Skin epidermis (tissue), 12 donors: ENCODE measurements around the gene MBP.

Experiments used
- H3K27ac ChIP-seq, 21 experiments: fragments of 200-600 bp; sonication (generic) in 11 of 21; one replicate each; pipeline ENCODE4 v1.5.0; 2020; ENCODE audit warnings: mild to moderate bottlenecking in 3 of 21, inconsistent platforms in 2 of 21, moderate library complexity in 2 of 21
- H3K4me3 ChIP-seq, 7 experiments: fragments of 200-600 bp; sonication (generic) in 2 of 7; one replicate each; pipeline ENCODE4 v1.5.0; 2020; ENCODE audit warnings: inconsistent platforms in 2 of 7, mild to moderate bottlenecking in 2 of 7, moderate library complexity in 1 of 7

MBP gene

GRCh38 chr18:77119101-77119850 lies 13.3 kb downstream of the MBP start:
- peak overlapping the region in 6 of 21 experiments; percentile 6 to 51 (median 32) for H3K27ac ChIP-seq
- no peak overlapping the region for H3K4me3 ChIP-seq

GRCh38 chr18:77118256-77119090 lies 14.1 kb downstream of the MBP start:
- Histone ChIP-seq H3K4me3 (no peak overlapping the region), H3K27ac (peak overlapping the region in 6 of 21 experiments; percentile 6 to 51 (median 32))

GRCh38 chr18:77116201-77117080 lies 16.1 kb downstream of the MBP start:
- H3K27ac ChIP-seq, result peak overlapping the region in 6 of 21 experiments; percentile 23 to 87 (median 57)
- no peak overlapping the region for H3K4me3 ChIP-seq

- H3K4me3 ChIP-seq, result no peak overlapping the region
- peak overlapping the region; percentile 1 to 89 (median 79) for H3K27ac ChIP-seq
These were observed 17.2 kb downstream of the MBP start for GRCh38 chr18:77115192-77115953.

- Histone ChIP-seq H3K4me3 (no peak overlapping the region), H3K27ac (peak overlapping the region; percentile 2 to 89 (median 79))
These were observed 18.0 kb downstream of the MBP start for GRCh38 chr18:77114415-77115191.

GRCh38 chr18:77114152-77114414 lies 18.5 kb downstream of the MBP start:
- Histone ChIP-seq H3K4me3 (no peak overlapping the region), H3K27ac (peak overlapping the region in 19 of 21 experiments; percentile 2 to 89 (median 78))

- peak overlapping the region in 19 of 21 experiments; percentile 2 to 89 (median 78) for H3K27ac ChIP-seq
These were observed 19.0 kb downstream of the MBP start for GRCh38 chr18:77113361-77114151.

GRCh38 chr18:77112747-77113092 lies 19.9 kb downstream of the MBP start:
- Histone ChIP-seq H3K4me3 (no peak overlapping the region), H3K27ac (peak overlapping the region in 15 of 21 experiments; percentile 10 to 87 (median 77))

More at GRCh38 chr18:77113361-77114151, 19.0 kb downstream of the MBP start:
- H3K4me3 ChIP-seq, result no peak overlapping the region

- H3K27ac ChIP-seq, result peak overlapping the region in 17 of 21 experiments; percentile 10 to 87 (median 75)
These were observed 20.4 kb downstream of the MBP start for GRCh38 chr18:77111951-77112746.

GRCh38 chr18:77111449-77111848 lies 21.1 kb downstream of the MBP start:
- Histone ChIP-seq H3K4me3 (no peak overlapping the region), H3K27ac (peak overlapping the region in 18 of 21 experiments; percentile 21 to 85 (median 56))

More at GRCh38 chr18:77111951-77112746, 20.4 kb downstream of the MBP start:
- no peak overlapping the region for H3K4me3 ChIP-seq

- Histone ChIP-seq H3K4me3 (no peak overlapping the region), H3K27ac (peak overlapping the region in 16 of 21 experiments; percentile 22 to 85 (median 62))
These were observed 21.6 kb downstream of the MBP start for GRCh38 chr18:77110936-77111335.

- Histone ChIP-seq H3K4me3 (no peak overlapping the region), H3K27ac (peak overlapping the region in 5 of 21 experiments; percentile 36 to 82 (median 50))
These were observed 22.2 kb downstream of the MBP start for GRCh38 chr18:77110400-77110799.

GRCh38 chr18:77109648-77110019 lies 22.9 kb downstream of the MBP start:
- no peak overlapping the region for H3K4me3 ChIP-seq
- peak overlapping the region in 8 of 21 experiments; percentile 22 to 95 (median 76) for H3K27ac ChIP-seq

- peak overlapping the region in 17 of 21 experiments; percentile 2 to 95 (median 68) for H3K27ac ChIP-seq
- H3K4me3 ChIP-seq, result no peak overlapping the region
These were observed 23.5 kb downstream of the MBP start for GRCh38 chr18:77108821-77109647.

- peak overlapping the region in 20 of 21 experiments; percentile 0 to 95 (median 70) for H3K27ac ChIP-seq
- H3K4me3 ChIP-seq, result no peak overlapping the region
These were observed 24.4 kb downstream of the MBP start for GRCh38 chr18:77108001-77108692.
